Adrenal gland (tissue), 12 donors: Measurements from ENCODE around the gene RNU6-7. TPM values are rescaled to one million over a fixed set of nuclear protein-coding genes. Genes with fewer than 3 reads are reported as not detected.

Source experiments
- DNase-seq, 7 donors: peaks; one replicate each; pipeline ENCODE4 v3.0.0-alpha.2; 2019 to 2020
- H3K27ac ChIP-seq, 5 donors: fragments of 200-600 bp; sonication (generic) in 4 of 5; 1 replicate in 3 of 5; 2 replicates in 2 of 5; pipeline versions ENCODE4 v1.5.1 to v1.8.0; 2016 to 2020; ENCODE audit warnings: mild to moderate bottlenecking in 1 of 5
- H3K27me3 ChIP-seq: fragments of 200-600 bp; 2 replicates; pipeline ENCODE4 v1.8.0; 2021
- H3K36me3 ChIP-seq, 2 donors: fragments of 200-600 bp; replicated peaks in 1 of 2; 1 replicate in 1 of 2; 2 replicates in 1 of 2; pipeline versions ENCODE4 v1.5.1 to v1.8.0; 2018 to 2022
- H3K4me1 ChIP-seq, 2 donors: fragments of 200-600 bp; replicated peaks in 1 of 2; 1 replicate in 1 of 2; 2 replicates in 1 of 2; pipeline versions ENCODE4 v1.5.1 to v1.8.0; 2018 to 2021
- H3K4me3 ChIP-seq, 4 donors: fragments of 200-600 bp; sonication (generic) in 3 of 4; one replicate each; pipeline ENCODE4 v1.5.1; 2016 to 2018
- H3K9me3 ChIP-seq, 3 donors: fragments of 200-600 bp; sonication (generic) in 1 of 3; replicated peaks in 1 of 3; 1 replicate in 2 of 3; 2 replicates in 1 of 3; pipeline versions ENCODE4 v1.5.1 to v1.8.0; 2016 to 2021
- CTCF ChIP-seq, 6 experiments: fragments of 450-650 bp in 4 of 6; fragments of 200-600 bp in 2 of 6; sonication (generic) in 1 of 6; IDR thresholded peaks; 1 replicate in 5 of 6; 2 replicates in 1 of 6; pipeline versions ENCODE4 v1.5.1 to v1.8.0; 2016 to 2021; ENCODE audit warnings: antibody characterized with exemption in 6 of 6, mild to moderate bottlenecking in 2 of 6, moderate library complexity in 1 of 6
- POLR2A ChIP-seq, 2 donors: fragments of 450-650 bp; IDR thresholded peaks; one replicate each; pipeline ENCODE4 v1.6.1; 2017; ENCODE audit warnings: antibody characterized with exemption in 2 of 2, mild to moderate bottlenecking in 2 of 2, moderate library complexity in 1 of 2
- WGBS, 4 donors: extraction: QIAGEN DNeasy Blood & Tissue Kit in 2 of 4; methylation state at CpG; one replicate each; pipeline versions ENCODE4 v1.1.5 to v1.1.7; 2013 to 2017; 5-methylcytosine and 5-hydroxymethylcytosine counted together
- intact Hi-C, 2 donors: fragments of 100-400 bp; cut with DNase I; formaldehyde crosslinking; loops; one replicate each; pipeline versions ENCODE4 v1.14.1 to v1.15.0; 2022 to 2023
- polyA plus RNA-seq, 3 donors: library from polyadenylated mRNA; stranded (reverse); fragments of 200-250 nt in 2 of 3; fragments of 350-450 nt in 1 of 3; fragmentation: Illumina TruSeq in 1 of 3; extraction: RNeasy Lipid Tissue Mini Kit (QIAGEN cat#74804) in 1 of 3; gene quantifications; one replicate each; pipeline ENCODE4 v1.2.3, GENCODE V29; 2013 to 2014
- small RNA-seq, 2 donors: library from RNA; depleted of rRNA; stranded (forward); fragments of <200 nt; gene quantifications; one replicate each; pipeline ENCODE3, GENCODE V24; 2016
- total RNA-seq, 9 donors: library from RNA; depleted of rRNA in 4 of 9; stranded (reverse); fragments of >200 nt in 4 of 9; fragments of 120-200 nt in 1 of 9; fragmentation: NEBNext Ultra II Directional in 1 of 9; extraction: Animal tissue kit (Norgen Biotek cat#: 25700) in 1 of 9; gene quantifications; one replicate each; pipeline versions ENCODE4 v1.1.0 to v1.2.4, GENCODE V29; 2013 to 2023
- donor health status: healthy with polysubstance abuse.
- donor health status: Bipolar disorder and iron deficiency.
- donor health status: DM: yes; HTN: yes; CAD: no.
- donor health status: DM: no; HTN: no; CAD: no.
- donor health status: DM: no; HTN: no; CAD: no.
- donor health status: DM: yes; HTN: yes; CAD: no.

RNU6-7 gene
- total and polyA plus RNA-seq, 12 donors, result not detected

GRCh38 chr14:32250681-32251080 is 48.8 kb downstream of the RNU6-7 start:
- H3K27me3 ChIP-seq, result no peaks in the 10 kb centered on the region
- WGBS, 4 donors, result 83 to 90% (median 87%) methylated on average over 3 of the region's 3 CpGs
- no peaks in the 10 kb centered on the region for H3K9me3 ChIP-seq
- TF ChIP-seq CTCF (IDR thresholded peaks at IDR 0.05) (no peak), POLR2A (IDR thresholded peaks at IDR 0.05) (no peak)
- H3K4me1 ChIP-seq, result peaks cover 0 to 11% of the 10 kb centered on the region in 2 donors
- no peak for DNase-seq
- no peak overlapping the region for H3K27ac ChIP-seq
- H3K36me3 ChIP-seq, result no peaks in the 10 kb centered on the region
- intact Hi-C loops, result loop anchor here (5.0 to 10.0 kb wide), 6 partner anchors 46 to 738 kb away; partner anchors contain the start of genes RNU6-7 (in 1 of the 2) and RNU6-8 (in 1 of the 2)
- H3K4me3 ChIP-seq, result no peak overlapping the region

- no peaks in the 10 kb centered on the region for H3K36me3 ChIP-seq
- TF ChIP-seq CTCF (IDR thresholded peaks at IDR 0.05) (no peak), POLR2A (IDR thresholded peaks at IDR 0.05) (no peak)
- no peak overlapping the region for H3K4me3 ChIP-seq
- H3K4me1 ChIP-seq, result peaks cover 0 to 11% of the 10 kb centered on the region in 2 donors
- intact Hi-C loops, result loop anchor here (5.0 to 10.0 kb wide), 6 partner anchors 47 to 739 kb away; partner anchors contain the start of genes RNU6-7 (in 1 of the 2) and RNU6-8 (in 1 of the 2)
- no peaks in the 10 kb centered on the region for H3K9me3 ChIP-seq
- H3K27ac ChIP-seq, result no peak overlapping the region
- DNase-seq, result no peak
- H3K27me3 ChIP-seq, result no peaks in the 10 kb centered on the region
- WGBS, 4 donors, result 60 to 72% (median 66%) methylated on average over 4 of the region's 4 CpGs
Measured at GRCh38 chr14:32251530-32251929, 49.7 kb downstream of the RNU6-7 start.

Small RNAs within 50 kb of the gene (small RNA-seq; reads per million reads assigned to genes)
- 0.12 to 1.8 reads per million in 2 donors for gene RNU6-7
- 0 reads per million in 2 donors for gene RNU6-8

Other genes starting within 250 kb of the RNU6-7 start
- 10 to 100 TPM; 42.3 to 100.0 (median 81.4) TPM for gene ARHGAP5, start 124.7 kb upstream of the RNU6-7 start, total RNA-seq
- gene ARHGAP5, start 124.7 kb upstream of the RNU6-7 start, polyA plus RNA-seq, result 10 to 100 TPM; 11.9 to 49.1 (median 15.8) TPM
- gene RNU6-8, start 1.2 kb downstream of the RNU6-7 start, total RNA-seq, result not detected
- gene RNU6-8, start 1.2 kb downstream of the RNU6-7 start, polyA plus RNA-seq, result not detected
- gene AKAP6, start 127.3 kb downstream of the RNU6-7 start, total RNA-seq, result 10 to 100 TPM in 4 of 9 donors, 1 to 10 TPM in 5; 7.2 to 24.7 (median 8.2) TPM
- 1 to 10 TPM in 2 of 3 donors, under 1 TPM in 1; 0.71 to 7.5 (median 1.6) TPM for gene AKAP6, start 127.3 kb downstream of the RNU6-7 start, polyA plus RNA-seq